ENCODE measurements around the gene USP19. TPM values are rescaled to one million over a fixed set of nuclear protein-coding genes. Genes with fewer than 3 reads are reported as not detected.

USP19 gene
- total RNA-seq, 1 experiment from 2014 or later, result 66.3 TPM

DNA sequence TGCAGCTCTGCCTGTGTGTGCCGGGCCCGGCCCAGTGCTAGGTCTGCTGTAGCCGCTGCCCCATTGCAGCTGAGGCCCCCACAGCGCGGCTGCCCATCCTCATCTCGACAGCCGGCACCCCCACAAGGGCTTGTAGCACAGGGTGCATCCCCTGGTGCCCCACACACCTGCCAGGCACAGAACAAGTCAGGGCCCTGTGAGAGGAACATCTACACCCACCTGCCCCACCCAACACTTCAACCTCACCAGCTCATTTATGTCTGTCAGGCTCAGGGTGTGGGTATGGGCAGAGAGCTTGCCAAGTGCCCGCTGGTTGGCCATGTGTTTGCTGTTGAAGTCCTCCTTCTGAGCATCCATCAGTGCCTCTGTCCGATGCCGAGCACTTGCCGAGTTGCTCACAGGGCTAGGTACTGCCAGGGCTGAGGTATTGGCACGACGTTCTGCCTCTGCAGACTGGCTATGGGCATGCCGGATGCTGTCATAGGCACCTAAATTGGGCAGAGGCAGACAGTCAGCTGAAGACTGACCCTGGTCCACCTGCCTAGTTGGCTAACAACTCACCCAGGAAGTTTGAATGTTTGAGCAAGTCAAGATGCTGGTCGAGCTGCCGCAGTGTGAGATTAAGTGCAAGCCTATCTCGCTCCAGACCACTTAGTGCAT, 2.4 kb upstream of the USP19 start:
- H3K79me2 ChIP-seq (ENCODE audit: insufficient read depth, low read length), result no peaks in the 10 kb centered on the region; the same call in 1 of the 2 replicates
- DNase-seq, result no peak
- H4K20me1 ChIP-seq (ENCODE audit: control insufficient read depth, insufficient read depth, insufficient read length), result peaks cover 2% of the 10 kb centered on the region
- no peak overlapping the region for H3K4ac ChIP-seq (ENCODE audit: low read depth, low read length)
- no peaks in the 10 kb centered on the region for H3K9me3 Mint-ChIP-seq
- H3K18ac ChIP-seq (ENCODE audit: insufficient read length, low read depth, low read length), result no peak overlapping the region
- no peak overlapping the region for H2BK120ac ChIP-seq (ENCODE audit: low read depth, low read length, poor library complexity, severe bottlenecking)
- H3K4me2 ChIP-seq (ENCODE audit: insufficient read depth, insufficient read length, low read length), result no peak overlapping the region
- H3T11ph ChIP-seq (ENCODE audit: low read length), result no peak overlapping the region
- H3K23ac ChIP-seq (ENCODE audit: insufficient read length, low read depth, low read length), result no peak overlapping the region
- no peak overlapping the region for H4K91ac ChIP-seq (ENCODE audit: insufficient read length, low read depth, low read length)
- H3K4me3 Mint-ChIP-seq, result no peak overlapping the region
- no peak overlapping the region for H2BK12ac ChIP-seq (ENCODE audit: insufficient read length, low read depth, low read length)
- no peak overlapping the region for H2BK15ac ChIP-seq (ENCODE audit: low read depth, low read length)
- H3K4me1 ChIP-seq (ENCODE audit: insufficient read depth, low read length), result 0 out of 2 replicates have a peak, but pooled peaks cover 2% of the 10 kb centered on the region
- no peaks in the 10 kb centered on the region for H3K27me3 ChIP-seq (ENCODE audit: insufficient read depth, low read length)
- TF ChIP-seq, protein P1, sequence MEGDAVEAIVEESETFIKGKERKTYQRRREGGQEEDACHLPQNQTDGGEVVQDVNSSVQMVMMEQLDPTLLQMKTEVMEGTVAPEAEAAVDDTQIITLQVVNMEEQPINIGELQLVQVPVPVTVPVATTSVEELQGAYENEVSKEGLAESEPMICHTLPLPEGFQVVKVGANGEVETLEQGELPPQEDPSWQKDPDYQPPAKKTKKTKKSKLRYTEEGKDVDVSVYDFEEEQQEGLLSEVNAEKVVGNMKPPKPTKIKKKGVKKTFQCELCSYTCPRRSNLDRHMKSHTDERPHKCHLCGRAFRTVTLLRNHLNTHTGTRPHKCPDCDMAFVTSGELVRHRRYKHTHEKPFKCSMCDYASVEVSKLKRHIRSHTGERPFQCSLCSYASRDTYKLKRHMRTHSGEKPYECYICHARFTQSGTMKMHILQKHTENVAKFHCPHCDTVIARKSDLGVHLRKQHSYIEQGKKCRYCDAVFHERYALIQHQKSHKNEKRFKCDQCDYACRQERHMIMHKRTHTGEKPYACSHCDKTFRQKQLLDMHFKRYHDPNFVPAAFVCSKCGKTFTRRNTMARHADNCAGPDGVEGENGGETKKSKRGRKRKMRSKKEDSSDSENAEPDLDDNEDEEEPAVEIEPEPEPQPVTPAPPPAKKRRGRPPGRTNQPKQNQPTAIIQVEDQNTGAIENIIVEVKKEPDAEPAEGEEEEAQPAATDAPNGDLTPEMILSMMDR (conservative IDR thresholded peaks at IDR 0.05), result no peak
- no peak overlapping the region for H2BK20ac ChIP-seq (ENCODE audit: low read depth, low read length, poor library complexity, severe bottlenecking)
- no peaks in the 10 kb centered on the region for H3K9me3 ChIP-seq (ENCODE audit: control insufficient read depth, low read depth, low read length)
- no peak overlapping the region for H3K56ac ChIP-seq (ENCODE audit: insufficient read length, low read depth, low read length)
- H3K27me3 Mint-ChIP-seq (ENCODE audit: low read depth), result no peaks in the 10 kb centered on the region; the same call in 1 of the 2 replicates
- no peak overlapping the region for H4K8ac ChIP-seq (replicated peaks; ENCODE audit: insufficient read length, low read depth, low read length)
- H2BK5ac ChIP-seq (ENCODE audit: insufficient read length, low read length), result no peak overlapping the region
- H3K4me1 Mint-ChIP-seq, result peaks cover 4% of the 10 kb centered on the region in 2 experiments; a peak in 3 of 4 replicates
- no peak overlapping the region for H3K14ac ChIP-seq (ENCODE audit: insufficient read depth, low read length)
- no peak overlapping the region for H2AFZ ChIP-seq (ENCODE audit: low read length)
- H3K23me2 ChIP-seq (ENCODE audit: insufficient read length, low read depth, low read length, poor library complexity, severe bottlenecking), result peaks cover 5% of the 10 kb centered on the region
- H3K79me1 ChIP-seq (ENCODE audit: insufficient read depth, low read depth, low read length, poor library complexity, severe bottlenecking), result peaks cover 4% of the 10 kb centered on the region
- peaks cover 2 to 39% (median 28%) of the 10 kb centered on the region in 3 experiments; a peak in 6 of 7 replicates for H3K36me3 Mint-ChIP-seq (ENCODE audit: insufficient read depth in 1 of 3, low read depth in 3 of 3)
- no peak overlapping the region for H3K27ac ChIP-seq (ENCODE audit: insufficient read length, low read depth, low read length)
- H3K9ac ChIP-seq (ENCODE audit: extremely low read depth, insufficient read length, low read length), result no peak overlapping the region
- no peak overlapping the region for H4K5ac ChIP-seq (ENCODE audit: insufficient read length, low read depth, low read length)
- H3K27ac Mint-ChIP-seq, result no peak overlapping the region
- H2AK5ac ChIP-seq (ENCODE audit: insufficient read length, low read length), result no peak overlapping the region
- no CpG with 5 or more reads among the region's 17 CpGs for WGBS (ENCODE audit: extremely low coverage, insufficient read length, low lambda C conversion rate)
